HepG2 (cell line): Measurements from ENCODE around the gene PMS2. TPM values are rescaled to one million over a fixed set of nuclear protein-coding genes. Genes with fewer than 3 reads are reported as not detected.

Experiments
- EHMT2 ChIP-seq: fragments of 200-600 bp; sonication (generic); IDR thresholded peaks from 2 replicates; pipeline ENCODE4 v1.7.0; 2017; ENCODE audit warnings: antibody characterized with exemption, low read depth, low read length, borderline replicate concordance
- EP300 ChIP-seq, 3 experiments: sonication (generic) in 1 of 3; formaldehyde crosslinking in 1 of 3; IDR thresholded peaks; 2 replicates each; pipeline versions ENCODE4 v1.5.1 to v1.6.1; 2011 to 2020; ENCODE audit warnings: low read depth in 2 of 3, low read length in 2 of 3, borderline replicate concordance in 1 of 3, improper control_type of control experiment in 1 of 3, mild to moderate bottlenecking in 1 of 3, missing genetic modification reagents in 1 of 3, moderate library complexity in 1 of 3
- GABPA ChIP-seq, 2 experiments: IDR thresholded peaks; 2 replicates each; pipeline ENCODE4 v1.6.1; 2011 to 2016; ENCODE audit warnings: low read depth in 2 of 2, low read length in 1 of 2, missing biosample characterization in 1 of 2, missing genetic modification characterization in 1 of 2
- HDAC1 ChIP-seq: sonication (generic); formaldehyde crosslinking; IDR thresholded peaks from 2 replicates; pipeline ENCODE4 v1.5.1; 2020; ENCODE audit warnings: mild to moderate bottlenecking, missing genetic modification reagents
- MXD4 ChIP-seq: IDR thresholded peaks from 2 replicates; pipeline ENCODE4 v1.6.1; 2016; ENCODE audit warnings: mild to moderate bottlenecking, missing biosample characterization, missing genetic modification reagents
- NRL ChIP-seq: sonication (generic); formaldehyde crosslinking; IDR thresholded peaks from 2 replicates; pipeline ENCODE4 v1.5.0; 2020; ENCODE audit warnings: missing genetic modification reagents, mild to moderate bottlenecking, moderate library complexity, borderline replicate concordance
- RBM22 ChIP-seq: fragments of 200-400 bp; formaldehyde crosslinking; optimal IDR thresholded peaks from 2 replicates; pipeline ENCODE3; 2017; ENCODE audit warnings: mild to moderate bottlenecking, low read length, moderate library complexity
- REPIN1 ChIP-seq: sonication (generic); formaldehyde crosslinking; IDR thresholded peaks from 2 replicates; pipeline ENCODE4 v1.8.0; 2022; ENCODE audit warnings: missing genetic modification reagents, low read depth, mild to moderate bottlenecking, borderline replicate concordance
- RXRB ChIP-seq: IDR thresholded peaks from 2 replicates; pipeline ENCODE4 v1.6.1; 2016; ENCODE audit warnings: borderline replicate concordance, missing genetic modification reagents, missing compliant biosample characterization
- SAP130 ChIP-seq: IDR thresholded peaks from 2 replicates; pipeline ENCODE4 v1.6.1; 2016; ENCODE audit warnings: low read depth
- SOX6 ChIP-seq, 2 experiments: fragments of 450-650 bp in 1 of 2; sonication (generic) in 1 of 2; formaldehyde crosslinking in 1 of 2; IDR thresholded peaks; 2 replicates each; pipeline versions ENCODE4 v1.4.0 to v1.6.1; 2017 to 2020; ENCODE audit warnings: antibody characterized with exemption in 1 of 2, mild to moderate bottlenecking in 1 of 2, missing genetic modification reagents in 1 of 2
- SP5 ChIP-seq: IDR thresholded peaks from 2 replicates; pipeline ENCODE4 v1.6.1; 2016; ENCODE audit warnings: low read depth, borderline replicate concordance
- STAT5B ChIP-seq: sonication (generic); formaldehyde crosslinking; IDR thresholded peaks from 2 replicates; pipeline ENCODE4 v1.4.0; 2020; ENCODE audit warnings: missing genetic modification reagents
- ZNF333 ChIP-seq: sonication (generic); formaldehyde crosslinking; IDR thresholded peaks from 2 replicates; pipeline ENCODE4 v1.4.0; 2020; ENCODE audit warnings: mild to moderate bottlenecking, missing genetic modification reagents, borderline replicate concordance
- ZNF614 ChIP-seq: IDR thresholded peaks from 2 replicates; pipeline ENCODE4 v1.6.1; 2018; ENCODE audit warnings: missing biosample characterization, missing genetic modification reagents, inconsistent platforms, borderline replicate concordance
- ZSCAN12 ChIP-seq: sonication (generic); formaldehyde crosslinking; IDR thresholded peaks from 2 replicates; pipeline ENCODE4 v1.9.0; 2021; ENCODE audit warnings: mild to moderate bottlenecking, missing genetic modification reagents
- polyA plus RNA-seq, 8 experiments: library from polyadenylated mRNA; depleted of rRNA in 3 of 8; stranded (reverse) in 7 of 8; unstranded in 1 of 8; fragments of >200 nt; fragmentation: Illumina TruSeq in 4 of 8; extraction: Trizol in 4 of 8; gene quantifications; 2 replicates each; pipeline versions ENCODE4 v1.2.1 to v1.2.3, GENCODE V29; 2011 to 2016; ENCODE audit warnings: low read depth in 4 of 8, missing spikeins in 1 of 8, mixed read lengths in 1 of 8; ENCODE audit not compliant: insufficient read depth in 1 of 8
- total RNA-seq, 5 experiments: library from RNA; depleted of rRNA; stranded (reverse); fragments of >200 nt; fragmentation: Illumina TruSeq; extraction: Trizol; gene quantifications; 2 replicates each; pipeline ENCODE4 v1.2.3, GENCODE V29; 2016; ENCODE audit warnings: low read depth in 1 of 5
- TF ChIP-seq, protein P1 (sequence below): sonication (generic); formaldehyde crosslinking; IDR thresholded peaks from 2 replicates; pipeline ENCODE4 v1.5.1; 2020; ENCODE audit warnings: missing genetic modification reagents, mild to moderate bottlenecking, borderline replicate concordance
- TF ChIP-seq, protein P2 (sequence below): sonication (generic); formaldehyde crosslinking; IDR thresholded peaks from 2 replicates; pipeline ENCODE4 v1.5.0; 2020; ENCODE audit warnings: missing genetic modification reagents
- TF ChIP-seq, protein P3 (sequence below): sonication (generic); formaldehyde crosslinking; IDR thresholded peaks from 2 replicates; pipeline ENCODE4 v1.8.0; 2022; ENCODE audit warnings: missing genetic modification reagents, mild to moderate bottlenecking, inconsistent platforms, borderline replicate concordance
- TF ChIP-seq, protein P4 (sequence below), 2 experiments: sonication (generic) in 1 of 2; formaldehyde crosslinking in 1 of 2; IDR thresholded peaks; 2 replicates each; pipeline versions ENCODE4 v1.5.1 to v1.6.1; 2011 to 2020; ENCODE audit warnings: borderline replicate concordance in 1 of 2, low read depth in 1 of 2, low read length in 1 of 2, mild to moderate bottlenecking in 1 of 2, missing genetic modification reagents in 1 of 2, moderate library complexity in 1 of 2
- TF ChIP-seq, protein P5 (sequence below): sonication (generic); formaldehyde crosslinking; IDR thresholded peaks from 2 replicates; pipeline ENCODE4 v1.4.0; 2020; ENCODE audit warnings: mild to moderate bottlenecking, missing genetic modification reagents

PMS2 gene
- total and polyA plus RNA-seq, 2 of the 13 experiments (the other 11 are each of a cell fraction or from before 2014, with no cell fraction given), result 6.3 to 11.4 TPM

DNA sequence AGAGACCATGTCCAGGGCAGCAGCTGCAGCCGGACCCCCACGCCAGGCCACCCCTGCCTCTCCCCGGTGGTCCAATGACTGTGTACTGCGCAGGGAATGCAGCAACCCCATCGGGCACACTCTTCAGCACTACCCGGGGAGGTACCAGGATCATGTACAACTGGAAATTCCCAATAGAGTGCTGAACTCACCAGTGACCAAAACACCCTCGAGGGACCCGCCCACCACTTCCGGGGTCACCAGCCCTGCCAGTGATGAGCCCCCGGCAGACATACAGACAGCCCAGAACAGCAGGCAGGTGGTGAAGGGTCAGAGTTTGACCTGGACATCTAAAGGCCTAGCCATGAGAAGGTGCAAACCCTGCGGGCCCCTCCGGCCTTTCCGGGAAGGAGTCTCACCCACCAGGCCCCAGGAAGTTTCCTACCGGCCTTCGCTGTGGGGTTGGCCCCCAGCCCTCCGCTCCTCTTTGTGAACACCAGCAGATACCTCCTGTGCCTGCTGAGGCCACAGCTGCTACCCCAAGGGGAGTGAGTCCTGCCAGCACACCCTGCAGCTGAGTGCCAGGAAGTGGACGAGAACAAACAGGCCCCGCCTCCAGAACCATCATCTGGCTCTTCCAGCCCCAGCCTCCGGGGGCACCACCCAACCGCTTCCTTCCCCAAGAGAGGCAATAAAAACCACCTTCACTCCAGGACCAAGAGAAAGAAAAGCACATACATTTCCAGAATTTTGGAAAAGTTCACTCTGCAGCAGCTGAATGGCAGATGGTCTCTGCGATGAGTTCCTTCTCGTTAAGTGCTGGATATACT is 17.4 kb upstream of the PMS2 start (continued):
- TF ChIP-seq, protein P1, sequence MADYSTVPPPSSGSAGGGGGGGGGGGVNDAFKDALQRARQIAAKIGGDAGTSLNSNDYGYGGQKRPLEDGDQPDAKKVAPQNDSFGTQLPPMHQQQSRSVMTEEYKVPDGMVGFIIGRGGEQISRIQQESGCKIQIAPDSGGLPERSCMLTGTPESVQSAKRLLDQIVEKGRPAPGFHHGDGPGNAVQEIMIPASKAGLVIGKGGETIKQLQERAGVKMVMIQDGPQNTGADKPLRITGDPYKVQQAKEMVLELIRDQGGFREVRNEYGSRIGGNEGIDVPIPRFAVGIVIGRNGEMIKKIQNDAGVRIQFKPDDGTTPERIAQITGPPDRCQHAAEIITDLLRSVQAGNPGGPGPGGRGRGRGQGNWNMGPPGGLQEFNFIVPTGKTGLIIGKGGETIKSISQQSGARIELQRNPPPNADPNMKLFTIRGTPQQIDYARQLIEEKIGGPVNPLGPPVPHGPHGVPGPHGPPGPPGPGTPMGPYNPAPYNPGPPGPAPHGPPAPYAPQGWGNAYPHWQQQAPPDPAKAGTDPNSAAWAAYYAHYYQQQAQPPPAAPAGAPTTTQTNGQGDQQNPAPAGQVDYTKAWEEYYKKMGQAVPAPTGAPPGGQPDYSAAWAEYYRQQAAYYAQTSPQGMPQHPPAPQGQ (CRISPR knock-in tag), result no peak
- TF ChIP-seq EHMT2, result no peak
- no peak for TF ChIP-seq RXRB
- no peak for TF ChIP-seq ZNF333 (CRISPR knock-in tag)
- no peak for TF ChIP-seq GABPA (IDR thresholded peaks at IDR 0.05; ENCODE audit: low read depth, low read length)
- peak; percentile 48 for TF ChIP-seq GABPA (CRISPR knock-in tag; IDR thresholded peaks at IDR 0.05; ENCODE audit: low read depth)
- TF ChIP-seq, protein P2, sequence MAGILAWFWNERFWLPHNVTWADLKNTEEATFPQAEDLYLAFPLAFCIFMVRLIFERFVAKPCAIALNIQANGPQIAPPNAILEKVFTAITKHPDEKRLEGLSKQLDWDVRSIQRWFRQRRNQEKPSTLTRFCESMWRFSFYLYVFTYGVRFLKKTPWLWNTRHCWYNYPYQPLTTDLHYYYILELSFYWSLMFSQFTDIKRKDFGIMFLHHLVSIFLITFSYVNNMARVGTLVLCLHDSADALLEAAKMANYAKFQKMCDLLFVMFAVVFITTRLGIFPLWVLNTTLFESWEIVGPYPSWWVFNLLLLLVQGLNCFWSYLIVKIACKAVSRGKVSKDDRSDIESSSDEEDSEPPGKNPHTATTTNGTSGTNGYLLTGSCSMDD (CRISPR knock-in tag), result no peak
- TF ChIP-seq, protein P3, sequence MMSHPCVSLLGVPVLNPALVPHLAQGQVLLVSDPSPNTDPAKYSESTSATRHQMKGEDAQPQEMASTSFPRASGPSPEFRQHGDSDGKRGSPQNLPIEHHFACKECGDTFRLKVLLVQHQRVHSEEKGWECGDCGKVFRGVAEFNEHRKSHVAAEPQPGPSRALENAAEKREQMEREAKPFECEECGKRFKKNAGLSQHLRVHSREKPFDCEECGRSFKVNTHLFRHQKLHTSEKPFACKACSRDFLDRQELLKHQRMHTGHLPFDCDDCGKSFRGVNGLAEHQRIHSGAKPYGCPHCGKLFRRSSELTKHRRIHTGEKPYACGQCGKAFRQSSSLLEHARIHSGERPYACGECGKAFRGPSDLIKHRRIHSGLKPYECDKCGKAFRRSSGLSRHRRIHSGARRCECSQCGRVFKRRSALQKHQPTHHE (CRISPR knock-in tag), result no peak
- TF ChIP-seq ZNF614, result no peak
- peak; percentile 56 for TF ChIP-seq SAP130 (CRISPR knock-in tag)
- TF ChIP-seq, protein P4, sequence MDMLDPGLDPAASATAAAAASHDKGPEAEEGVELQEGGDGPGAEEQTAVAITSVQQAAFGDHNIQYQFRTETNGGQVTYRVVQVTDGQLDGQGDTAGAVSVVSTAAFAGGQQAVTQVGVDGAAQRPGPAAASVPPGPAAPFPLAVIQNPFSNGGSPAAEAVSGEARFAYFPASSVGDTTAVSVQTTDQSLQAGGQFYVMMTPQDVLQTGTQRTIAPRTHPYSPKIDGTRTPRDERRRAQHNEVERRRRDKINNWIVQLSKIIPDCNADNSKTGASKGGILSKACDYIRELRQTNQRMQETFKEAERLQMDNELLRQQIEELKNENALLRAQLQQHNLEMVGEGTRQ (IDR thresholded peaks at IDR 0.05; ENCODE audit: low read depth, low read length), result no peak
- TF ChIP-seq, protein P4 (CRISPR knock-in tag; IDR thresholded peaks at IDR 0.05; ENCODE audit: borderline replicate concordance), result no peak
- TF ChIP-seq EP300 (IDR thresholded peaks at IDR 0.05; ENCODE audit: low read depth in 2 of 2, low read length in 2 of 2), result no peak
- TF ChIP-seq EP300 (CRISPR knock-in tag; IDR thresholded peaks at IDR 0.05; ENCODE audit: borderline replicate concordance), result no peak
- no peak for TF ChIP-seq SOX6 (IDR thresholded peaks at IDR 0.05)
- no peak for TF ChIP-seq SOX6 (CRISPR knock-in tag; IDR thresholded peaks at IDR 0.05)
- no peak for TF ChIP-seq REPIN1 (CRISPR knock-in tag)
- no peak for TF ChIP-seq MXD4 (CRISPR knock-in tag)
- peak; percentile 64 for TF ChIP-seq RBM22
- TF ChIP-seq, protein P5, sequence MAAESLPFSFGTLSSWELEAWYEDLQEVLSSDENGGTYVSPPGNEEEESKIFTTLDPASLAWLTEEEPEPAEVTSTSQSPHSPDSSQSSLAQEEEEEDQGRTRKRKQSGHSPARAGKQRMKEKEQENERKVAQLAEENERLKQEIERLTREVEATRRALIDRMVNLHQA (CRISPR knock-in tag), result no peak
- TF ChIP-seq HDAC1 (CRISPR knock-in tag), result no peak
- no peak for TF ChIP-seq STAT5B (CRISPR knock-in tag)
- peak; percentile 65; the same call in 1 of the 2 replicates for TF ChIP-seq NRL
- TF ChIP-seq ZSCAN12 (CRISPR knock-in tag), result no peak
- no peak for TF ChIP-seq SP5
